Measurements from ENCODE around the gene HSD11B2.

HSD11B2 gene

GRCh38 chr16:67466581-67466980, 35.7 kb downstream of the HSD11B2 start:
- DNase-seq (ENCODE audit: low read depth, low spot score), result no peak
- CTCF ChIA-PET, result interaction anchor here (0.7 to 10.4 kb wide), 19 partner anchors 8 to 218 kb away, joined by 3 to 154 read pairs (median 10); partner anchors contain the start of genes AGRP, ATP6V0D1, HSD11B2 and ZDHHC1
- POLR2A ChIA-PET, result interaction anchor here (0.5 kb wide), 1 partner anchor 199 kb away, joined by 4 read pairs; no protein-coding TSS in a partner anchor
- no peak for TF ChIP-seq CTCF (IDR thresholded peaks at IDR 0.05; ENCODE audit: insufficient read depth, low read length, missing control alignments)
- no peak overlapping the region for H3K4me3 ChIP-seq (ENCODE audit: low read depth, low read length)

- POLR2A ChIA-PET, result no interaction called here
- no peak overlapping the region for H3K4me3 ChIP-seq (ENCODE audit: low read depth, low read length)
- CTCF ChIA-PET, result interaction anchor here (1.2 to 10.4 kb wide), 10 partner anchors 10 to 210 kb away, joined by 3 to 154 read pairs (median 23); partner anchors contain the start of gene ATP6V0D1
- no peak for TF ChIP-seq CTCF (IDR thresholded peaks at IDR 0.05; ENCODE audit: insufficient read depth, low read length, missing control alignments)
- no peak for DNase-seq (ENCODE audit: low read depth, low spot score)
Observed at GRCh38 chr16:67468731-67469130, 37.8 kb downstream of the HSD11B2 start.

GRCh38 chr16:67470359-67470758, 39.4 kb downstream of the HSD11B2 start:
- no peak for DNase-seq (ENCODE audit: low read depth, low spot score)
- POLR2A ChIA-PET, result no interaction called here
- CTCF ChIA-PET, result interaction anchor here (1.0 to 2.8 kb wide), 5 partner anchors 8 to 44 kb away, joined by 3 to 17 read pairs (median 4); partner anchors contain the start of gene ATP6V0D1
- H3K4me3 ChIP-seq (ENCODE audit: low read depth, low read length), result no peak overlapping the region
- TF ChIP-seq CTCF (IDR thresholded peaks at IDR 0.05; ENCODE audit: insufficient read depth, low read length, missing control alignments), result no peak

GRCh38 chr16:67471758-67472384, 41.0 kb downstream of the HSD11B2 start:
- ChIA-PET POLR2A (no interaction called here), CTCF (interaction anchor here (0.9 to 2.8 kb wide), 5 partner anchors 9 to 211 kb away, joined by 3 to 17 read pairs (median 4); partner anchors contain the start of gene ATP6V0D1)
- no peak for TF ChIP-seq CTCF (IDR thresholded peaks at IDR 0.05; ENCODE audit: insufficient read depth, low read length, missing control alignments)

GRCh38 chr16:67474551-67475455, 43.9 kb downstream of the HSD11B2 start:
- CTCF ChIA-PET, result interaction anchor here (1.2 to 3.3 kb wide), 8 partner anchors 9 to 318 kb away, joined by 3 to 23 read pairs (median 6); no protein-coding TSS in a partner anchor
- no peak for TF ChIP-seq CTCF (IDR thresholded peaks at IDR 0.05; ENCODE audit: insufficient read depth, low read length, missing control alignments)
- no peak overlapping the region for H3K4me3 ChIP-seq (ENCODE audit: low read depth, low read length)
- DNase-seq (ENCODE audit: low read depth, low spot score), result no peak
- POLR2A ChIA-PET, result no interaction called here

More at GRCh38 chr16:67471758-67472384, 41.0 kb downstream of the HSD11B2 start:
- no peak overlapping the region for H3K4me3 ChIP-seq (ENCODE audit: low read depth, low read length)
- no peak for DNase-seq (ENCODE audit: low read depth, low spot score)

Data from AG04449 (cell line).